Measurements from ENCODE around the gene CPSF3.

GRCh38 chr2:9466147-9466683, 42.8 kb downstream of the CPSF3 start:
- no peak for TF ChIP-seq CTCF (IDR thresholded peaks at IDR 0.05; ENCODE audit: insufficient read depth, low read depth, low read length)
- TF ChIP-seq EZH2 (IDR thresholded peaks at IDR 0.05; ENCODE audit: insufficient read depth, low read length) = no peak

Data from astrocyte (in vitro differentiated cells and primary cell).